Uterus (tissue), 2 donors: ENCODE results near the gene ACBD5.

Source experiments
- POLR2A ChIP-seq, 2 donors: fragments of 450-650 bp; IDR thresholded peaks; one replicate each; pipeline ENCODE4 v1.6.1; 2016; ENCODE audit warnings: antibody characterized with exemption in 2 of 2, mild to moderate bottlenecking in 1 of 2, moderate library complexity in 1 of 2
- TF ChIP-seq, protein P1 (sequence below), 4 experiments: fragments of 200-600 bp in 2 of 4; fragments of 450-650 bp in 2 of 4; sonication (generic) in 2 of 4; IDR thresholded peaks; one replicate each; pipeline ENCODE4 v1.5.1; 2016 to 2019; ENCODE audit warnings: antibody characterized with exemption in 4 of 4, mild to moderate bottlenecking in 2 of 4, moderate library complexity in 1 of 4

DNA sequence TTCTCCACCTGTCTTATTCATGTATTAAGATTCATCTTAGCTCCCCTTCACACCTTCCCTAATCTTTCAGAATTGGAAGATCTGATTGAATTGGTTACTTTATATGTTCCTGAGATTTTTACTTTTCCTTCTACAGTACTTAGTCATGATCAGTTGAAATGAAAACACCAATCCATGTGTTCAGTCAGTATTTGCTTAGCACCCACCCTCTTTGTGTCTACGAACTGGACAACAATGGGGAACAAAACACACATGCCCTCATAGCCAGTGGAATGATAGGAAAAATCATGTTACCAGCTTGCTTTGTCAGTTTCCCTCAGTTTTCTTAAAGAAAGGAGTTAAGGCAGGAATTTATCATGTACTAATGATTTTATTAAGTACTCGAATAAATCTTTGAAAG, 83.4 kb downstream of the ACBD5 start:
- no peak for TF ChIP-seq POLR2A (IDR thresholded peaks at IDR 0.05)
- TF ChIP-seq, protein P1, sequence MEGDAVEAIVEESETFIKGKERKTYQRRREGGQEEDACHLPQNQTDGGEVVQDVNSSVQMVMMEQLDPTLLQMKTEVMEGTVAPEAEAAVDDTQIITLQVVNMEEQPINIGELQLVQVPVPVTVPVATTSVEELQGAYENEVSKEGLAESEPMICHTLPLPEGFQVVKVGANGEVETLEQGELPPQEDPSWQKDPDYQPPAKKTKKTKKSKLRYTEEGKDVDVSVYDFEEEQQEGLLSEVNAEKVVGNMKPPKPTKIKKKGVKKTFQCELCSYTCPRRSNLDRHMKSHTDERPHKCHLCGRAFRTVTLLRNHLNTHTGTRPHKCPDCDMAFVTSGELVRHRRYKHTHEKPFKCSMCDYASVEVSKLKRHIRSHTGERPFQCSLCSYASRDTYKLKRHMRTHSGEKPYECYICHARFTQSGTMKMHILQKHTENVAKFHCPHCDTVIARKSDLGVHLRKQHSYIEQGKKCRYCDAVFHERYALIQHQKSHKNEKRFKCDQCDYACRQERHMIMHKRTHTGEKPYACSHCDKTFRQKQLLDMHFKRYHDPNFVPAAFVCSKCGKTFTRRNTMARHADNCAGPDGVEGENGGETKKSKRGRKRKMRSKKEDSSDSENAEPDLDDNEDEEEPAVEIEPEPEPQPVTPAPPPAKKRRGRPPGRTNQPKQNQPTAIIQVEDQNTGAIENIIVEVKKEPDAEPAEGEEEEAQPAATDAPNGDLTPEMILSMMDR (IDR thresholded peaks at IDR 0.05): no peak
